ENCODE measurements around the gene CEP164. TPM values are rescaled to one million over a fixed set of nuclear protein-coding genes. Genes with fewer than 3 reads are reported as not detected.

The CEP164 gene
- 25.8 TPM for total RNA-seq

GRCh38 chr11:117327567-117328374 lies at the start of gene CEP164:
CEP164 (plus strand) TSS chr11:117327854; CDS start chr11:117338587, 10,733 bp downstream.
- peak; percentile 98 for DNase-seq

GRCh38 chr11:117278347-117278746 lies 49.3 kb upstream of the CEP164 start:
- no peak for DNase-seq

GRCh38 chr11:117279711-117280376 lies 47.8 kb upstream of the CEP164 start:
- no peak for DNase-seq

DNA sequence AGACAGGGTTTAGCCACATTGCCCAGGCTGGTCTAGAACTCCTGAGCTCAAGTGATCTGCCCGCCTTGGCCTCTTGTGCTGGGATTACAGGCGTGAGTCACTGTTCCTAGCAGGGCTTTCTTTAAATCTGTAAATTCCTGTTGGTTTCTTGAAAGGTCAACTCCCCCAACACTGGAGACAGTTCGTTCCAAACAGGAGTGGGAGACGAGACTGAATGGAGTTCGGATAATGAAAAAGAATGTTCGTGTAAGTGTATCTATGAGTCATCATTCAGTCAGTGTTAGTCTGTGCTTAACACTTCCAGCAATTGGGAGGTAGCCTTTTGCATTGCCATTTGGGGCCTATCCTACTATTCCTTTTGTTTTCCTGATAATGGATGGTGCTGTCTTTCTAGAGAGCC lies 46.5 kb upstream of the CEP164 start:
- no peak for DNase-seq

DNA sequence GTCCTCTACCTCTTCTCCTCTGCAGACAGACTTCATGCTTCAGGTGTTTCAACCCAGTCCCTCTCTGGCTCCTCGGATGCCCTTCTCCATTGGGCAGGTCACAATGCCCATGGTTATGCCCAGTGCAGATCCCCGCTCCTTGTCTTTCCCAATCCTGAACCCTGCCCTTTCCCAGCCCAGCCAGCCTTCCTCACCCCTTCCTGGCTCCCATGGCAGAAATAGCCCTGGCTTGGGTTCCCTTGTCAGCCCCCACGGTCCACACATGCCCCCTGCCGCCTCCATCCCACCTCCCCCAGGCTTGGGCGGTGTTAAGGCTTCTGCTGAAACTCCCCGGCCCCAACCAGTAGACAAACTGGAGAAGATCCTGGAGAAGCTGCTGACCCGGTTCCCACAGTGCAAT lies 45.8 kb upstream of the CEP164 start:
- DNase-seq, result no peak

DNA sequence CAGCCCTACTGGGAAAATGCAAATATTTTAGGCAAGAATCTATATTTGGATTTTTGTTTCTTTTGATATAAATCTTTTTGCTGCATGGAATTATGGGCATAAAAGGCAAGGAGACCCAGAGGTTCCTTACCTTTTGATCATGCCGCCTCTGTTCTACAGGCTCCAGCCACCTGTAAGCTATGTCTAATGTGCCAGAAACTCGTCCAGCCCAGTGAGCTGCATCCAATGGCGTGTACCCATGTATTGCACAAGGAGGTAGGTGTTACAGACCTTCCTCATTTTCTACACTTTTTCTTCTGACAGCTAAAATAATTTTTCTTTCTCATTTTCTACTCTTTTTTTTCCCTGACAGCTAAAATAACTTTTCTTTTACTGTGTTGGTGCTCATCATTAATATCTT lies 44.7 kb upstream of the CEP164 start:
- no peak for DNase-seq

DNA sequence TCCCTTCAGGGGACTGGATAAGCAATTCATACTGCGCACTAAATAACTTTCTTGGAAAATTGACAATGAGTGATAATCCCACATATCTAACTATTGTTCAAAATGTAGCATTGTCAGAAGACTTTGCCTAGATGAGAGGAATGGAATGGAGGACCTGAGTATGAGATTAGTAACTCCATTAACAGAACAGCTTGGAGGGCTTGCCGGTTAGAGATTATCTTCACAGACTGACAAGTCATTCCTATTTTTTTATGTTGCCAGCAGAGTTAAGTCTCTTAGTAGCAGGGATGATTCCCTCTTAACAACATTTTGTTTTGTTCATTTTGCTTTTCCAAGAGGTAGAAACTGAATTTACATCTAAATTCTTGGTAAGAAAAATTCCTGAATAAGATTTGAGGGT lies 43.6 kb upstream of the CEP164 start:
- no peak for DNase-seq

- DNase-seq, result no peak
Measured at GRCh38 chr11:117286588-117286987, 41.1 kb upstream of the CEP164 start.

DNA sequence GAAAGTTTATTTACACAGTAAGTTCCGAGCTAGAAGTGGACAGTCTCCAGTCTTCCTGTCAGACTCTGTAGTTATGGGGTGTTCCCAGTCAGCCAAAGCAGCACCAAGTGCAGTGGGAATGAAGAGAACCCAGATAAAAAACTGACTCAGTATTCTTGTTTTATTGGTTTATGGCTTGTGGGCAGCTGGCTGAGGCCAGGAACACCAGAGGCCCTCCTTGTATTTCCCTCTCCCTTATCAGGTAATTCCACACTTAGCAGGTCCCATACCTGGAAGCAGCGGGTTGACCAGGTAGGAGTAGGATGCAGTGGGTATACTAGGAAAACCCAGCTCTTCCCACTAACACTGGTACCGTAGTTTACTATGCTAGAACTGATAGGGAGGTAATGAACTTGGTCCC lies 40.0 kb upstream of the CEP164 start:
- no peak for DNase-seq

DNA sequence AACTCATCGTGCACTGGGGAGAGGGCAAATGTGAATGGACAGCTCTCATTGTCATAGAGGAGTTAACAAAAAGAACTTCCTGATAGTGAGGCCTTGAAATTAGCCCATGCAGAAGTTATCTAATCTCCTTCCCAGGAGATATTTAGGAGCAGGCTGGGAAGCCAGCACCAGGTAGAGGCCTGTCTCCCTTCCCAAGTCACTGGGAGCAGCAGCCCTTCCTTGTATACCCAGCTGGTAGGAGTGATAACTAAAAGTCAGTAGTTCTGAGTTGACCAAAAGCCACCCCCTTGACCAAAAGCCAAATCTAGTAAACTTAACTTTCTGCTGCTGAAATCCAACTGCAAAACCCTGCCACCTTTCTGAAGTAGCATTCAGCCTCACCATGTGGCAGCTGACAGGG lies 37.9 kb upstream of the CEP164 start:
- no peak for DNase-seq

GRCh38 chr11:117290809-117291396 lies 36.8 kb upstream of the CEP164 start, which contains the start of gene BACE1-AS:
BACE1-AS (plus strand) TSS chr11:117291346.
- DNase-seq, result no peak

DNA sequence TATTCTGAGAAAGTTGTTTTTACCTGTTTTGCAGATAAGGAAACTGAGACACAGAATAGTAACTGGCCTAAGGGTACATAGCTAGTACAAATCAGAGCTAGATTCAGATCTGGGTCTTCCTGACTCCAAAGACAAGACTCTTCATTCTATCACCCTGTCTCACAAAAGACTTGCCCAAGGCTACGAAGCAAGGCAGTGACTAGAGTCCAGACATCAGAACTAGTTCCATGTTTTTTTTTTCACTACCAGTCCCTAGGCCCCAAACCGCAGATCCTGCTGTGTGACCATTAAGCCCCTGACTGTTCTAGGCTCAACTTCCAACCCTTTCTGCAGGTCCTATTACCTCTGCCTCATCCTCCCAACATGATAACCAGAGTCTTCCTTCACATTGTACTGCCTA lies 35.0 kb upstream of the CEP164 start:
- DNase-seq, result no peak

DNA sequence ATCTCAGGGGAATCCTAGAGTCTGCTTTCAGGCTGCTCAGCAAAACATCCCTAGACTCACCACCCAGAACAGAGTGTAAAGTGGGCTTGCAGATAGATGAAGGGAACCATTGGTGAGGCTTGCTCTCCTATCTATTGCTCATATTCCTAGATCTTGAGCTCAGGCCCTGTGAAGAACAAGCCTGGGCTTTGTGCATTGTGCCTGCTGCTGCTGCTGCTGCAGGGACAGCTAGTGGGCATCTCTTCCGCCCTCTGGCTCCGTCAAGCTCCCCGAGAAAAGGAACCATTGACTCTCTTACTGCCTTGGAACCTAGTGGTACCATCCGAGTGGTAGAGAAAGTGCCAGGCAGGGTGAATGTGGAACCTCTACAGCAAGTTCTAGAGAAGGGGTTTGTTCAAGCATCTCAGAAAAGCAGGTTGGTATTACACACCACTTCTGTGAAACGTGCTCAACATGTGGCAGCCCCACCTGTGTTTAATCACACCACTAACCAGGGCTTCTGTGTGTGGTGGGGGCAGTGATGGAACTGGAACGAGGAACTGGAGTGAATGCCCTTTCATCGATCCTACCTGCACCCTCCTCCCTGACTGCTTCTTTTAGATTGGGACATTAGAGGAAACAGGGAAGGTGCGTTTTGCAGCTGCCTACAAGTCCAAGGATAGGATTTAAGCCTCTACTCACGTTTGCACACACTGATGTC lies 32.1 kb upstream of the CEP164 start:
- DNase-seq, result no peak

GRCh38 chr11:117296881-117297280 lies 30.8 kb upstream of the CEP164 start:
- DNase-seq, result no peak

- no peak for DNase-seq
Measured at GRCh38 chr11:117298195-117298594, 29.5 kb upstream of the CEP164 start.

GRCh38 chr11:117299351-117300282 lies 28.0 kb upstream of the CEP164 start:
- DNase-seq, result no peak

DNA sequence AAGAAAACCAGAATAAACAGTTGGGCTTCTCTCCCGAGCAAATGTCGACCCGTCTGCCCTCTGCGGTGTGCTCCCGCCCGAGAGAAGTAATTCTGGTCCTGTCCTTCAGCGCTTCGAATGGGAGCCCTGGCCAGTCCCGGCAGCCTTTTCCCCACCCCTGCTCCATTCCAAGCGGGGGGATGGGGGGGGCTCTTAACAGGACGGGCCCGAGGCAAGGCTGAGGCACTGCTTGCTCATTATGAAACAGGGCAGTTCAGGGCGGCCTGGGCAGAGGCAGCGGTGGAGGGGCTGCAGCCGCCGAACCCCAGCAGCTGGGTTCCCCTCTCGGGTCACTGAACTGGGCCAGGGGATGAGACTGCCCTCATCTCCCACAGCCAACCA lies 27.4 kb upstream of the CEP164 start:
- DNase-seq, result peak; percentile 54

DNA sequence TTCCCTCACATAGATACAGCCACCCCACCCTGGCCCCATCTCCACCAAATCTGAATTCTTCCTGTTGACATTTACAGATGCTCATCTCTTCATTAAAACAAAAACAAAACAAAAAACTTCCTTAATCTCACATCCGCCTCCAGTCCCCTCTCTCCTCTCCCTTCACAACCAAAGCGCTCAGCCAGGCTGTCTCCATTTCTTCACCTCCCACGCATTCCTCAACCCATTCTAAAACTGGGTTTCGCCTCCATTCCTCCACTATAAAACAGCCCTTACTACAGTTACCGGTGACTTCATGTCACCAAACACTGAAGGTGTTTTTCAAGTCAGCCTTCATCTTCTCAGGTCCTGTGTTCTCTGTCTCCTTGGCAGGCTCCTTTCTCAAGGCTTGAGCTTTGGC lies 26.9 kb upstream of the CEP164 start:
- no peak for DNase-seq

DNA sequence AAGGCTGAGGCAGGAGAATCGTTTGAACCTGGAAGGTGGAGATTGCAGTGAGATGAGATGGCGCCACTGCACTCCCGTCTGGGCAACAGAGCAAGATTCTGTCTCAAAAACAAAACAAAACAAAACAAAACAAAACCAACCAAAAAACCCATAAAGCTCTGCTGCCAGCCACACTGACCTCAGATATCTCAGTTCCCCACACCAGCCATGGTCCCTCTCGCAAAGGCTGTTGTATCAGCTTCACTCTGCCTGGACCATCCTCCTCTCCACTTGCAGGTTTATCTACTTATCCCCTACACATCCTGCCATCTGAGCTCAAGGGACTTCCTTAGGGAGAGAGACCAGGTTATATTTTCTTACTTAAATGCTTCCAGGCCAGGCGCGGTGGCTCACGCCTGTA lies 25.4 kb upstream of the CEP164 start:
- DNase-seq, result no peak

- DNase-seq, result no peak
Measured at GRCh38 chr11:117303101-117303500, 24.6 kb upstream of the CEP164 start.

DNA sequence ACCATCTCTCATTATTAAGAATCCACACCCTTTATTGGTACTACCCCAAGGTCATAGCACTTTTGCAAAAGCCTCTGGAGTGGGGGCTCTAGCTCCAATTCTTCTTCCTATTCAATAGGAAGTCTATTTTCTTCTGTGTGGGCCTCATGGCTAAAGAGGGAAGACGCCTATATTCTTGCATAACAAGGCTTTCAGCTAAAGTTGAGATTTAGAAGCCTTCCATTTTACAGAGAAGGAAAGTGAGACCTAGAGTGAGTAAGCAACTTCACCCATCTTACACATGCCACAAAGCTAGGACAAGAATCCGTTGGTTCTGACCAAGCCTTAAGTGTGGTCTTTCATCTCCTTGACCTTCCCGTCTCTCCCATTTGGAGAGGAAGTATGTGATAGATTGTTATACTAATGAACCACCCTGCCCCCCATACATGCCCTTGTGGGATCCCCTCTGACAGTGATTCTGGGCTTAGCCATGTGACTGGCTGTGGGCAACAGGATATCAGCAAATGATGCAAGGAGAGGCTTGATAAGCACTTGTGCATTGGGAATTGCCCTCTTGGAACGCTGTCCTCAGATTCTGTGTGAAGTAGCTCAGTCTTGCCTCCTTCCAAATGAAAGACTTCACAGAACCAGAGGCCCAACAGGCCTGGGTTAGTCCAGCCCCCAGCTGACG lies 23.9 kb upstream of the CEP164 start:
- no peak for DNase-seq
